ENCODE data around the gene LMNTD2.
A peak's percentile ranks its signal among the peaks of the same experiment; 100 is the strongest.

Gene LMNTD2

GRCh38 chr11:571802-572185 is 11.3 kb upstream of the LMNTD2 start:
- TF ChIP-seq, protein P1, sequence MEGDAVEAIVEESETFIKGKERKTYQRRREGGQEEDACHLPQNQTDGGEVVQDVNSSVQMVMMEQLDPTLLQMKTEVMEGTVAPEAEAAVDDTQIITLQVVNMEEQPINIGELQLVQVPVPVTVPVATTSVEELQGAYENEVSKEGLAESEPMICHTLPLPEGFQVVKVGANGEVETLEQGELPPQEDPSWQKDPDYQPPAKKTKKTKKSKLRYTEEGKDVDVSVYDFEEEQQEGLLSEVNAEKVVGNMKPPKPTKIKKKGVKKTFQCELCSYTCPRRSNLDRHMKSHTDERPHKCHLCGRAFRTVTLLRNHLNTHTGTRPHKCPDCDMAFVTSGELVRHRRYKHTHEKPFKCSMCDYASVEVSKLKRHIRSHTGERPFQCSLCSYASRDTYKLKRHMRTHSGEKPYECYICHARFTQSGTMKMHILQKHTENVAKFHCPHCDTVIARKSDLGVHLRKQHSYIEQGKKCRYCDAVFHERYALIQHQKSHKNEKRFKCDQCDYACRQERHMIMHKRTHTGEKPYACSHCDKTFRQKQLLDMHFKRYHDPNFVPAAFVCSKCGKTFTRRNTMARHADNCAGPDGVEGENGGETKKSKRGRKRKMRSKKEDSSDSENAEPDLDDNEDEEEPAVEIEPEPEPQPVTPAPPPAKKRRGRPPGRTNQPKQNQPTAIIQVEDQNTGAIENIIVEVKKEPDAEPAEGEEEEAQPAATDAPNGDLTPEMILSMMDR (IDR thresholded peaks at IDR 0.05), result no peak
- TF ChIP-seq ZFX (IDR thresholded peaks at IDR 0.05; ENCODE audit: borderline replicate concordance), result no peak
- H3K27ac ChIP-seq, result no peak overlapping the region

- H3K27ac ChIP-seq, result peak overlapping the region; percentile 98
- TF ChIP-seq ZFX (IDR thresholded peaks at IDR 0.05; ENCODE audit: borderline replicate concordance), result no peak
- TF ChIP-seq, protein P1 (IDR thresholded peaks at IDR 0.05), result no peak
Observed at GRCh38 chr11:569158-569885, 8.8 kb upstream of the LMNTD2 start.

DNA sequence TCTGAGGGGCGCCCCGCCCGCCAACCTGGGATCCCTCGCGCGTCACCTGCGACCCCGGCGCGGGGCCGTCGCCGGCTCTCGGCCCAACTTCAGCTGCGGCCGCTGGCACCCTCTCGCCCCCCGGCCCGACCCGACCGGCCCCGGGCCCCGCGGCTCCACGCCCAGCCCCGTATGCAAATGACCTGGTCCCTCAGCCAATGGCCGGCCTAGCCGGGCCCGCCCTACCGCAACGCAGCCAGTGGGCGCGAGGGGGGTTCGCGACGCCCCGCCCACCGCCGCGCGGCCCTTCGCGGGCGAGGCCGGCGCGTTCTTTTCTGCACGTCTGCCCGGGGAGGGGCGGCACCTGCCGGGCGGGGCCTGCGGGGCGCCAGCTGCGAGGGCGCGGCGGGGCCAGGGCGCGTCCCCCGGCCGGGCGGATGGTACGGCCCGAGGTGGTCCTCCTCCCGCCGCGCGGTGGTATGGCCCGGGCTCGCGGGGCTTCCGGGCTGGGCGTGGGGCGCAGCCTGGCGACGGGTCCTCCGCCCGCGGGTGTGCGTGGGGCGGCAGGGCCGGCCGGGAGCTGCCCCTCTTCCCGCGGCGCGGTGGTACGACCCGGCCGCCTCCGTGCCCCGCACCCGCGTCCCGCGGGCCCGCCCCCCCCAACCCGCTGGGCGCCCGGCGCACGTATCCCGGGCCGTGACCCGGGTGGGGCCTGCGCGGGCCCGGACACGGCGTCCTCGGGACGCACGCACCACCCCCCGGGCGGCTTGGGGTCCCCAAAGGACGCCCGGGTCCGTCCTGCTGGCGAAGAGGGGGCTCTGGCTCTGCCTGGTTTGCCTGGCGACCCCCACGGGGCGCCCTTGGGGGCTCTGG is 8.0 kb upstream of the LMNTD2 start:
- peak overlapping the region; percentile 98 for H3K27ac ChIP-seq
- no peak for TF ChIP-seq ZFX (IDR thresholded peaks at IDR 0.05; ENCODE audit: borderline replicate concordance)
- TF ChIP-seq, protein P1 (IDR thresholded peaks at IDR 0.05), result no peak

DNA sequence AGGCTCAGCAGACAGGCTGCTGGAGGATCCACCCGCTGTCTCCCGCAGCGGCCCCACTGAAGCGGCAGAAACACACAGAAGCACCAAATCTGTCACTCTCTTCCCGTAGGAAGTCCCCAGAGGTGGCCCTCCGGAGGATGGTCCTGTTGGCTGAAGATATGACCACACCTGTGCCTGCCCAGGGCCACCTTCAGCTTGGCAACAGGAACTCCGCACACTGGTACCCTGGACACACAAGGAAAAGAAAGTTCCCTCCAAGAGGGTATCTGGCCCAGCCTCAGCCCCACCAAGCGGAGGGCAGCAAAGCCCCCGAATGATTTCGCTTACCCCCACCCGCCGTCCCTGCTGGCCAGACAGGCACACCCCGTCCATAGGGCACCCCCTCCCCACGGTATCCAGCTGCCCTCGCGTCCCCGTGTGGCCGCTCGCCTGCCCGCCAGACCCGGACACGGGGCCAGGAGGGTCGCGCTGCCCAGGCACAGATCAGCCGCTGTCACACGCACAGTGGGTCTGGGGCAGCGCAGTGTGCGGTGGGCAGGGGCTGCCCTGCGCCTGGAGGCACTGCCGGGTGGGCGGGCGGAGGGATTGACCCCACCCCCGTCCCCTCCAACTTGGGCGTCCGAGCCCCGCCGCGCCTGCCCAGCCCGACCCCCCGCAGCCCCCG is 7.2 kb upstream of the LMNTD2 start:
- TF ChIP-seq ZFX (IDR thresholded peaks at IDR 0.05; ENCODE audit: borderline replicate concordance), result no peak
- TF ChIP-seq, protein P1 (IDR thresholded peaks at IDR 0.05), result no peak
- H3K27ac ChIP-seq, result peak overlapping the region; percentile 98

GRCh38 chr11:567011-567628 is 6.6 kb upstream of the LMNTD2 start:
- H3K27ac ChIP-seq, result peak overlapping the region; percentile 98
- TF ChIP-seq, protein P1 (IDR thresholded peaks at IDR 0.05), result no peak
- TF ChIP-seq ZFX (IDR thresholded peaks at IDR 0.05; ENCODE audit: borderline replicate concordance), result no peak

DNA sequence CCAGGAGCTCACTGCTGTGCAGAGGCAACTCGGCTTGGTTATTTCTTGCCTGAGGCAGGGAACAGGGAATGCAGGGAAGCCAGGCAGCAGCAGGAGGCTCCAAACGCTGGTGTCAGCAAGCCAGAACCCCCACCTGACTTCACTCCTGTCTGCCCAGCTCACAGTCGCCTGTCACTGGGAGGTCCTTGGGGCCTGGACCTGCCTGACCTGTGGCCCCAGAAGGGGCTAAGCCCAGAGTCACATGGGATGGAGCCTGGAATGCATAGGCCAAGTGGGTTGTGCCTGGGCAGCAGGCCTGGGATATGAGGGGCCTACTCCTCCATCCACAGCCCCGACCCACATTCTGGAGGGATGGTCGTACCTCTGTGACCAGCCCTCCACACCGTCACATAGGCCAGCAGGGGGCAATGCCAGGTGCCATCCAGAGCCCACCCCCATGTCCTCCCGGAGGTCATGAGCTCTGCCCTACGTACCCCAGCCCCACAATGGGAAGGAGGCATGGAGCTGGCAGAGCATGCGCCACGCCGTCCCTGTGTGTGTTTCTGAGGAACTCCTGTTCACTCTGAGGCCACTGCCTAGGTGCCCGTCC is 5.5 kb upstream of the LMNTD2 start:
- TF ChIP-seq, protein P1 (IDR thresholded peaks at IDR 0.05), result 0 out of 2 replicates have a peak, but pooled peaks have one; percentile 23
- TF ChIP-seq ZFX (IDR thresholded peaks at IDR 0.05; ENCODE audit: borderline replicate concordance), result no peak
- peak overlapping the region; percentile 98 for H3K27ac ChIP-seq
